Left forelimb (tissue), 1 donor: ENCODE measurements around the gene UPF3B.
A peak's percentile ranks its signal among the peaks of the same experiment; 100 is the strongest.
"Not testable (repeated sequence)": the region's sequence is repeated elsewhere in the genome, so short reads cannot be mapped to it uniquely, and the experiment has no call there.

Experiments
- DNase-seq: peaks from one replicate; pipeline ENCODE4 v3.0.0-alpha.2; 2018; ENCODE audit warnings: low spot score

UPF3B gene

GRCh38 chrX:119824221-119824620 lies 28.5 kb downstream of the UPF3B start:
- not testable (repeated sequence) for DNase-seq

DNA sequence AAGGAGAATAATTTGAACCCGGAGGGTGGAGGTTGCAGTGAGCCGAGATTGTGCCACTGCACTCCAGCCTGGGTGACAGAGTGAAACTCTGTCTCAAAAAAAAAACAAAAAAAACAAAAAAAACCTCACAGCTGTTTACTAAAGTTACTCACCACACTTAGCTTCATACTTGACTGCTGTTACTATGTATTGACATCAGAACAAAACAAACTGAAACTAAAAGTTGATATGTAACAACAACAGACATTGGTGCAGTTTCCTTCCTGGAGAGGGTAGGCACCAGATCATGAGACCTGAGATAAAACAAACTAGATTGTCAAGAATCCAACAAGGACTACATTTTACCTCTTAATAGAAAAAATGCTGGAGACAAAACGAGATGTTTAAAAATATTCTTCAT lies 31.1 kb downstream of the UPF3B start:
- DNase-seq, result not testable (repeated sequence)

- DNase-seq, result no peak
Measured at GRCh38 chrX:119817130-119817690, 35.6 kb downstream of the UPF3B start.

DNA sequence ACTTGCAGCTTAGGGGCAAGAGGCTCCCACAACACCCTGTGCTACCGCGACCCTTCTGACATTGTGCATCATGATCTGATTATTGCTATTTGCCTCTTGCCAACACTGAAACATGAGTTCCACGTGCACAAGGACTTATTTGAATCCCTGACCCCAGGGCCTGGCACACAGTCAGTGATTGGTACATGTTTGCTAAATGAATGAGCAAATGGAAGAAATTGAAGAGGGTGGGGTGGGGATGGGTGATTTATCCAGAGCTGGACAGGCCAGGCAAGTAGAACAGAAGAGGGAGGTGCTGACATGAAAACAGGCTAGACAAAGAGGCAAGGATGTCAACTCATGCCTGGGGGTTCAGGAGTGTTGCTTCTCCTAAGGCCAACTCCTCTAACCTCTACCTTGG lies 36.5 kb downstream of the UPF3B start:
- no peak for DNase-seq

GRCh38 chrX:119809185-119809666 lies 43.5 kb downstream of the UPF3B start:
- no peak for DNase-seq

DNA sequence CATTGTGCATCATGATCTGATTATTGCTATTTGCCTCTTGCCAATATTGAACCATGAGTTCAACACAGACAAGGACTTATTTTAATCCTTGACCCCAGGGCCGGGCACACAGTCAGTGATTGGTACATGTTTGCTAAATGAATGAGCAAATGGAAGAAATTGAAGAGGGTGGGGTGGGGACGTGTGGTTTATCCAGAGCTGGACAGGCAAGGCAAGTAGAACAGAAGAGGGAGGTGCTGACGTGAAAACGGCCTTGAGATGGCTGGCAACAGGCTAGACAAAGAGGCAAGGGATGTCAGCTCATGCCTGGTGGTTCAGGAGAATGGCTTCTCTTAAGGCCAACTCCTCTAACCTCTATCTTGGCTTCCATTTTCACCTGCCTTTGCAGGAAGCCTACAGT lies 44.3 kb downstream of the UPF3B start:
- DNase-seq, result not testable (repeated sequence)

- no peak for DNase-seq
Measured at GRCh38 chrX:119802546-119802945, 50.2 kb downstream of the UPF3B start.

GRCh38 chrX:119801253-119802221 lies 51.2 kb downstream of the UPF3B start:
- DNase-seq, result no peak

DNA sequence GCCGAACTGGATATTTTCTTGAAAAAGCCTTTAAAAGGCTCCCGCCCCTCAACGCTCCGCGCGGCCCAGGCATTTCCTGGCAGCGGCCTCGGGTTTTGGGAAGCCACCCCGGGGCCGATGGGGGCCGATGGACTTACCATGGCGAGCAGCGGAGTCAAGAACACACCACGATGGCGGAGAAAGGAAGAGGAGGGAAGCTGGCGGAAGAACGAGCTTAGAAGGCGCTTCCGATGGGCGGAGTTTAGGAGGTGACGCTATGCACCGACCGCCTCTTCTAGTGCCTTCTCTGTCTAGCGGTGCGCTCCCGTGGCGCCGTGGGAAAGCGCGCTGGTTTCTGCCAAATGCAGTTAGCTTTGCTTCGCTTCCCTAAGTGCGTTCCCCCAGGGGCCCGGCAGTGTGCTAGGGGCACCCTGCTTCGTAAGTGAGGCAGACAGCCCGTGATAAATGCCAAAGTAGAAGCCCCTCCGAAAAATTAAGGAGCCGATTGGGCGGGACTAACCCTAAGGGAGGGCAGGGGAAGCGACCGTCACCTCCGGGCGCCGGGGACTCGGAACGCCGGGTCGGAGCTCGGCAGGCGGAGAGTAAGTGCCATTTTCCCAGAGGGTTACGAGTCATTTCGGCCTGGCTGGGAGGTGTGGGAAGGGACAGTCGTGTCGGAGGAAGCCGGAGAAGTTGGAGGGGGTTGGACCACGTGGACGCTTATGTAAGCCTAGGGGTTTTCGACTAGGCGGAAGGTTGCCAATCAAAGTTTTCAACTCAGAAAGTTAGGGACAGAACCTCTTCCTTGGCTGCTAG lies 61.1 kb downstream of the UPF3B start, which contains the start of gene RPL39:
Gene RPL39, minus strand, starts transcription at position 194 of the 795 bp plus-strand sequence. Its CDS starts 54 bp downstream, at position 140.
- DNase-seq, result peak; percentile 85

GRCh38 chrX:119790977-119791436 lies 61.8 kb downstream of the UPF3B start:
- no peak for DNase-seq

DNA sequence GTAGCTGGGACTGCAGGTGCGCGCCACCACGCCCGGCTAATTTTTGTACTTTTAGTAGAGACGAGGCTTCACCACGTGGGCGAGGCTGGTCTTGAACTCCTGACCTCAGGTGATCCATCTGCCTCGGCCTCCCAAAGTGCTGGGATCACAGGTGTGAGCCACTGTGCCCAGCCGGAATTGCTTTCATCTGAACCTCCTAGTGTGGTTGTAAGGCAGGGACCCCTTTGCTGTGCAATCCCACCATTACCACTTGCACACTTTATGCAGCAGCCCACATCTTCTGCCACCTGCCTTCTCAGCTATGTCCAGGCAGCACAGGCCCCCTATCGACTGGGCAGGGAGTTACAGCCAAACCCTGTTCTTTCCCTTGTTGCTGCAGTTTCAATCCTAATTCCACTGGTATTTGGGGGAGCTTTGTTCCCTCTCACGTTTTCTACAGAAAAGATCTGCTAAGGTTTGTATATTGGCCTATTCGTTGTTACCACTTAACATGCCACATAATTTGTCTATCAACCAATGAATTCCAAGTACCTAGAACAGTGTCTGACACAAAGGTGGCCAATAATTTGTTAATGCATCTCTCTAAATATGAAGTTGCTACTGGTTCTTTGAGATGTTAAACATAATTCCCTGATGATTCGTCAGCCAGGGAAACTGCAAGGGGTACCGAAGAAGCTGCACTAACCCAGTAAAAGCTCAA lies 67.9 kb downstream of the UPF3B start:
- no peak for DNase-seq
